GM19193 (cell line): ENCODE data around the gene PACRG.

Experiments
- POLR2A ChIP-seq: IDR thresholded peaks from 4 replicates; pipeline ENCODE4 v1.6.1; 2011; ENCODE audit not compliant: insufficient read depth, insufficient read length; ENCODE audit errors: extremely low read depth

Gene PACRG

GRCh38 chr6:163352011-163352685, 624.4 kb downstream of the PACRG start:
- no peak for TF ChIP-seq POLR2A

- no peak for TF ChIP-seq POLR2A
Observed at GRCh38 chr6:163352966-163353365, 625.2 kb downstream of the PACRG start.

- TF ChIP-seq POLR2A, result no peak
Observed at GRCh38 chr6:163354085-163354484, 626.3 kb downstream of the PACRG start.

DNA sequence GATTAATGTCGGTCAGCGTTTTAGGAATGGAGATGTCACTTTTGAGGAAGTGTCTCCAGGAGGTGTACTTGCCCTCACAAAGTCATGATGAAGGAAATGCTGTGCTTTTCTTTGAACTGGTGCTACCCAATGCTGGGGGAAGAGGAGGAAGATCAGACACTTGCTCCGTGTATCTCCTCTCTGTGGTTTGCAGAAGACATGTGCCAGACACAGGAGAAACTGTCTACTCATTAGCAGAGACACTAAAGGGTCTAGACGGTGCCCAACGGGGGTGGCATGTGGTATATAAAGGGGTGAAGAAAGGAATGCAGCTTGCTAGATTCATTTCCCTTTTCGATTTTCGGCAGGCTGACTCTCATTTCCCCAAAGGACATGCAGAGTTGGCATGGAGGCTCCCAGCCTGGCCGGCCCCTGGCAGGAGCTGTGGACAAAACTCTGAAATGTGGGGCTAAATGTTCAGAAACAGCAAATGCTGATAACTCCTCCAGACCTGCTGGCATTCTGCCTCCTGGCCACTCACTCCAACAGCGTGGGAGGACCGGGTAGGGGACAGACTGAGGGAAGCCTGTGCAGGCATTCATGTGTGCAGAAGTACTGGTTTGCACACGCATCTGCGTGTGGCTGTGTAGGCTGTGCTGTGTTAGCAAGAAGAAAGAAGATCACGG, 627.1 kb downstream of the PACRG start:
- TF ChIP-seq POLR2A, result no peak

DNA sequence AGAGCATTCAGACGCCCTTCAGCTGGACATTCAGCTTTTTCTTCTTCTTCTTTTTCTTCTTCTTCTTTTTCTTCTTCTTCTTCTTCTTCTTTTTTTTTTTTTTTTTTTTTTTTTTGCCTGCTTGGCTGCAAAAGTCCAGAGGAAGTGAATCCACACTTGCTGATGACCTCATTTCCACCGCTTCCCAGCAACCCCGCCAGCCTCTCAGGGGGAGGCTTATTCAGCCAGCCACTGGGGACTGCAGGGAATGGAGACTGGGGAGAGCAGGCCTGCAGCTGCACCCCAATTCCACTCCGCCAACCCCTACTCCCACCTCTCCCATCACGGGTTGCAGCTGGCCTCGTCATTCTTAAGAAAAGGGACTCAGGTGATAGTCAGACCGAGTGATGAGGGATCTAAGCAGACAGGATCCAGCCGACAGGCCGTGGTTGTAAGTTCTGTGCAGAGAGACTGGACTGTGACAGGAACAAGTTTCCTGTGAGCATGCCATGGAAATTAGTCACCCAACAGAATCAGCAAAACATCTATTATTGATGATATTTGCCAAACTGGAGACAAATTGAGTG, 627.7 kb downstream of the PACRG start:
- TF ChIP-seq POLR2A, result no peak

DNA sequence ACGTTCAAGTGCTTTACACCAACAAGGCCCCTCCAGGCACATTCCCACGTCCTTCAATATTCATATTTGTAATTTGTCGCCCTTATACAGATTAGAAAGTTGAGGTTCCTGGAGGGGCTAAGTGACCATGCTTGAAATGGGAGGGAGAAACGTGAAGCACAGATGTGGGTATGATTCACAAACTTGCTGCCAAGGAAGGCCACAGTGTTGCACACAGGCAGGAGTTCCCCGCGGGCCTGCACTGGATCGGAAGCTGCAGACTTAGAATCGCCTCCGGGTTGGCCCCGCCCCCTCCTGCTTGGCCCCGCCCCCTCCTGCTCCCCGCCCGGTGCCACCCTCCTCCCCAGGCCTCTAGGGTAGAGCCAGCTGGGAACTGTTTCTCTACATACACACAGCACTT, 628.5 kb downstream of the PACRG start:
- no peak for TF ChIP-seq POLR2A

- no peak for TF ChIP-seq POLR2A
Observed at GRCh38 chr6:163356743-163357142, 629.0 kb downstream of the PACRG start.

GRCh38 chr6:163364641-163365040, 636.9 kb downstream of the PACRG start:
- no peak for TF ChIP-seq POLR2A
